Effector memory CD8-positive, alpha-beta T cell (primary cell): ENCODE results near the gene DCK.
A peak's percentile ranks its signal among the peaks of the same experiment; 100 is the strongest.
"Not testable (repeated sequence)": the region's sequence is repeated elsewhere in the genome, so short reads cannot be mapped to it uniquely, and the experiment has no call there.

Experiments used
- ATAC-seq: fragments of 150-1000 bp; cut with Tn5 transposase; replicated peaks from 2 replicates; pipeline ENCODE4 v1.10.0; 2021; ENCODE audit warnings: mild to moderate bottlenecking, moderate library complexity
- DNase-seq, 3 experiments: peaks; one replicate each; pipeline ENCODE4 v3.0.0; 2021
- H3K27ac Mint-ChIP-seq, 2 donors: one replicate each; pipeline ENCODE4 v1.8.0; 2022; ENCODE audit warnings: mild to moderate bottlenecking in 2 of 2, mixed read lengths in 2 of 2, moderate library complexity in 2 of 2
- H3K27me3 Mint-ChIP-seq, 2 donors: one replicate each; pipeline ENCODE4 v1.8.0; 2022; ENCODE audit warnings: mixed read lengths in 2 of 2
- H3K36me3 Mint-ChIP-seq: one replicate; pipeline ENCODE4 v1.8.0; 2022; ENCODE audit warnings: mild to moderate bottlenecking, moderate library complexity, mixed read lengths; ENCODE audit not compliant: insufficient read depth
- H3K4me1 Mint-ChIP-seq, 2 donors: one replicate each; pipeline ENCODE4 v1.8.0; 2022; ENCODE audit warnings: low read depth in 2 of 2, mixed read lengths in 2 of 2
- H3K4me3 Mint-ChIP-seq, 2 donors: one replicate each; pipeline ENCODE4 v1.8.0; 2022; ENCODE audit warnings: mild to moderate bottlenecking in 2 of 2, mixed read lengths in 2 of 2, moderate library complexity in 2 of 2
- H3K9me3 Mint-ChIP-seq, 2 donors: one replicate each; pipeline ENCODE4 v1.8.0; 2022; ENCODE audit warnings: mixed read lengths in 2 of 2

Gene DCK

GRCh38 chr4:70984589-70984988 is 8.9 kb upstream of the DCK start:
- H3K4me3 Mint-ChIP-seq: no peak overlapping the region
- H3K27ac Mint-ChIP-seq: no peak overlapping the region
- H3K27me3 Mint-ChIP-seq: no peaks in the 10 kb centered on the region
- ATAC-seq (peak; percentile 58), DNase-seq (no peak)
- H3K4me1 Mint-ChIP-seq: no peaks in the 10 kb centered on the region
- H3K36me3 Mint-ChIP-seq: no peaks in the 10 kb centered on the region
- H3K9me3 Mint-ChIP-seq: no peaks in the 10 kb centered on the region

DNA sequence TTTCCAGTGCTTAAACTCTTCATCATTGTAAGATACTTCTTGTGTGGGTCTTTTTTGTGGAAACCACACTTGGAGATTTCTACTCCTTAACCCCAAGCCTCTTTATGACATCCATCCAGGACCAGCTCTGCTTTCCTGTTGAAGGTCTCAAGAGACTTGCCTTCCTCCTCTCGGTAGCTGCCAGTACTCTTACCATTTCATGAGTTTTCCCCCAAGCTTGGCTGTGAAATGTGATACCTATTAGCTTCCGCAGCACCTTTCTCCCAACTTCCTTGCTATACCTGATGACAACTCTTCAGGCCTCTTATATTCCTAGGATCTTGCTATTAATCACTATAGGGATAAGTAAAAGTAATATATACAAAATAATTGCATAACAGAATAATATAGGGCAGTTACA is 1.9 kb upstream of the DCK start:
- Mint-ChIP-seq H3K4me1 (peaks cover 25 to 27% of the 10 kb centered on the region in 2 donors), H3K4me3 (no peak overlapping the region), H3K36me3 (peaks cover 13% of the 10 kb centered on the region), H3K27ac (peak overlapping the region in 1 of 2 donors; percentile 44), H3K9me3 (no peaks in the 10 kb centered on the region), H3K27me3 (no peaks in the 10 kb centered on the region)
- no peak for DNase-seq
- no peak for ATAC-seq

GRCh38 chr4:70992391-70992881 is 1.0 kb upstream of the DCK start:
- ATAC-seq (no peak), DNase-seq (no peak)
- Mint-ChIP-seq H3K9me3 (no peaks in the 10 kb centered on the region), H3K4me3 (peak overlapping the region; percentile 95 to 96), H3K27ac (peak overlapping the region; percentile 85 to 94), H3K27me3 (no peaks in the 10 kb centered on the region), H3K36me3 (peaks cover 13% of the 10 kb centered on the region), H3K4me1 (peaks cover 34 to 35% of the 10 kb centered on the region in 2 donors)

DNA sequence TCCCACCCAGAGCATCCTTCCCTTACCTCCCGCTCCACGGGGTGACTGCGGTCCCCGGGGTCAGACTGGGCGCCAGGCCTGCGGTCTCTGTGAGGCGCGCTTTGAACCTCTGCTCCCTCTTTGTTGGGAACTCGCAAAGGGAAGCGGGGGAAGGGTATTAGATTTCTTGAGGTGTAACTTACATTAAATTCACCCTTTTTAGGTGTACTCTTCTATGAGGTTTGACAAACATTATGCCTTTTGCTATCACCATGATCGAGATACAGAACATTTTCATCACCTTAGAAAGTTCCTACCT is 569 bp downstream of the DCK start:
- no peaks in the 10 kb centered on the region for H3K9me3 Mint-ChIP-seq
- peaks cover 39 to 48% of the 10 kb centered on the region in 2 donors for H3K4me1 Mint-ChIP-seq
- H3K36me3 Mint-ChIP-seq: peaks cover 20% of the 10 kb centered on the region
- H3K27ac Mint-ChIP-seq: peak overlapping the region; percentile 85 to 94
- H3K27me3 Mint-ChIP-seq: no peaks in the 10 kb centered on the region
- DNase-seq (no peak), ATAC-seq (no peak)
- H3K4me3 Mint-ChIP-seq: peak overlapping the region; percentile 95 to 96

- peak overlapping the region; percentile 85 to 94 for H3K27ac Mint-ChIP-seq
- ATAC-seq (no peak), DNase-seq (no peak)
- H3K4me3 Mint-ChIP-seq: peak overlapping the region; percentile 95 to 96
- H3K4me1 Mint-ChIP-seq: peaks cover 45 to 53% of the 10 kb centered on the region in 2 donors
- no peaks in the 10 kb centered on the region for H3K9me3 Mint-ChIP-seq
- H3K36me3 Mint-ChIP-seq: peaks cover 25% of the 10 kb centered on the region
- H3K27me3 Mint-ChIP-seq: no peaks in the 10 kb centered on the region
These were observed 1.1 kb downstream of the DCK start for GRCh38 chr4:70994387-70995099.

DNA sequence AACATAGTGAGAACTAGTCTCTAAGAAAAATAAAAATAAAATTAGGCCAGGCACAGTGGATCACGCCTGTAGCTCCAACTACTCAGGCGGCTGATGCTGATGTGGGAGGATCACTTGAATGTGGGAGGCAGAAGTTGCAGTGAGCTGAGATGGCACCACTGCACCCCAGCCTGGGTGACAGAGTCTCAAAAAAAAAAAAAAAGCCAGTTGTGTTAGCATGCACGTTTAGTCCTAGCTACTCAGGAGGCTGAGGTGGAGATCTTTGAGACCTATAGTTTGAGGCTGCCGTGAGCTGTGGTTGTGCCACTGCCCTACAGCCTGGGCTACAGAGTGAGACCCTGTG is 2.5 kb downstream of the DCK start:
- Mint-ChIP-seq H3K27me3 (no peaks in the 10 kb centered on the region), H3K4me1 (peaks cover 56 to 67% of the 10 kb centered on the region in 2 donors), H3K4me3 (peak overlapping the region; percentile 95 to 96), H3K27ac (peak overlapping the region; percentile 85 to 94), H3K9me3 (no peaks in the 10 kb centered on the region), H3K36me3 (peaks cover 34% of the 10 kb centered on the region)
- DNase-seq (no peak), ATAC-seq (peak; percentile 8)

- peaks cover 66 to 78% of the 10 kb centered on the region in 2 donors for H3K4me1 Mint-ChIP-seq
- no peaks in the 10 kb centered on the region for H3K27me3 Mint-ChIP-seq
- peak overlapping the region; percentile 85 to 94 for H3K27ac Mint-ChIP-seq
- ATAC-seq: no peak
- H3K4me3 Mint-ChIP-seq: peak overlapping the region; percentile 95 to 96
- no peak for DNase-seq
- no peaks in the 10 kb centered on the region for H3K9me3 Mint-ChIP-seq
- H3K36me3 Mint-ChIP-seq: peaks cover 36% of the 10 kb centered on the region
These were observed 3.6 kb downstream of the DCK start for GRCh38 chr4:70997036-70997435.

- ATAC-seq (no peak), DNase-seq (no peak)
- Mint-ChIP-seq H3K27me3 (no peaks in the 10 kb centered on the region), H3K4me3 (peak overlapping the region; percentile 95 to 96), H3K27ac (peak overlapping the region; percentile 85 to 94), H3K36me3 (peaks cover 36% of the 10 kb centered on the region), H3K9me3 (no peaks in the 10 kb centered on the region), H3K4me1 (peaks cover 71 to 82% of the 10 kb centered on the region in 2 donors)
These were observed 4.1 kb downstream of the DCK start for GRCh38 chr4:70997546-70997945.

DNA sequence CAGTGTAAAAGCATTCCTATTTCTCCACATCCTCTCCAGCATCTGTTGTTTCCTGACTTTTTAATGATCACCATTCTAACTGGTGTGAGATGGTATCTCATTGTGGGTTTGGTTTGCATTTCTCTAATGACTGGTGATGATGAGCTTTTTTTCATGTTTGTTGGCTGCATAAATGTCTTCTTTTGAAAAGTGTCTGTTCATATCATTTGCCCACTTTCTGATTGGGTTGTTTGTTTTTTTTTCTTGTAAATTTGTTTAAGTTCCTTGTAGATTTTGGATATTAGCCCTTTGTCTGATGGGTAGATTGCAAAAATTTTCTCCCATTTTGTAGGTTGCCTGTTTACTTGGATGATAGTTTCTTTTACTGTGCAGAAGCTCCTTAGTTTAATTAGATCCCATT is 6.2 kb downstream of the DCK start:
- Mint-ChIP-seq H3K4me3 (peak overlapping the region in 1 of 2 donors; percentile 23), H3K4me1 (peaks cover 85 to 96% of the 10 kb centered on the region in 2 donors), H3K36me3 (peaks cover 39% of the 10 kb centered on the region)
- not testable (repeated sequence) for H3K9me3 Mint-ChIP-seq, ATAC-seq, DNase-seq, H3K27ac Mint-ChIP-seq, H3K27me3 Mint-ChIP-seq

- ATAC-seq, DNase-seq, H3K27me3 Mint-ChIP-seq, H3K9me3 Mint-ChIP-seq: not testable (repeated sequence)
- Mint-ChIP-seq H3K36me3 (peaks cover 41% of the 10 kb centered on the region), H3K4me3 (peak overlapping the region in 1 of 2 donors; percentile 37), H3K4me1 (peaks cover 79 to 88% of the 10 kb centered on the region in 2 donors), H3K27ac (peak overlapping the region in 1 of 2 donors; percentile 80)
These were observed 7.9 kb downstream of the DCK start for GRCh38 chr4:71001363-71001762.

GRCh38 chr4:71004281-71004851 is 10.9 kb downstream of the DCK start:
- DNase-seq: peak; percentile 44 to 49 (median 45)
- peak; percentile 85 for ATAC-seq
- no peaks in the 10 kb centered on the region for H3K27me3 Mint-ChIP-seq
- H3K4me3 Mint-ChIP-seq: peak overlapping the region; percentile 37 to 69
- peaks cover 74 to 85% of the 10 kb centered on the region in 2 donors for H3K4me1 Mint-ChIP-seq
- H3K36me3 Mint-ChIP-seq: peaks cover 49% of the 10 kb centered on the region
- no peaks in the 10 kb centered on the region for H3K9me3 Mint-ChIP-seq
- H3K27ac Mint-ChIP-seq: peak overlapping the region; percentile 92 to 93

DNA sequence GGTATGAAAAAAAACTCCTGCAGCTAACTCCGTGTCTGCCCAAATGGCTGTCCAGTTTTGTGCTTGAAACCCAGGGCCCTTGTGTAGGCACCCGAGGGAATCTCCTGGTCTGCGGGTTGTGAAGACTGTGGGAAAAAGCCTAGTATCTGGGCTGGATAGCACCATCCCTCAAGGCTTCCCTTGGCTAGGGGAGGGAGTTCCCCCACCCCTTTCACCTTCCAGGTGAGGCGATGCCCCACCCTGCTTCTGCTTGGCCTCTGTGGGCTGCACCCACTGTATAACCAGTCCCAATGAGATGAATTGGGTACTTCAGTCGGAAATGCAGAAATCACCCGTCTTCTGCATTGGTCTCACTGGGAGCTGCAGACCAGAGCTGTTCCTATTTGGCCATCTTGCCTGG is 11.6 kb downstream of the DCK start:
- not testable (repeated sequence) for ATAC-seq, H3K9me3 Mint-ChIP-seq, DNase-seq, H3K27me3 Mint-ChIP-seq
- H3K4me1 Mint-ChIP-seq: peaks cover 75 to 85% of the 10 kb centered on the region in 2 donors
- H3K36me3 Mint-ChIP-seq: peaks cover 45% of the 10 kb centered on the region
- peak overlapping the region; percentile 37 to 69 for H3K4me3 Mint-ChIP-seq
- peak overlapping the region; percentile 92 to 93 for H3K27ac Mint-ChIP-seq

- Mint-ChIP-seq H3K27me3 (no peaks in the 10 kb centered on the region), H3K36me3 (peaks cover 36% of the 10 kb centered on the region)
These were observed 12.9 kb downstream of the DCK start for GRCh38 chr4:71006203-71006907.

More at GRCh38 chr4:71006203-71006907, 12.9 kb downstream of the DCK start:
- Mint-ChIP-seq H3K9me3 (no peaks in the 10 kb centered on the region), H3K4me3 (peak overlapping the region; percentile 60 to 76), H3K4me1 (peaks cover 63 to 74% of the 10 kb centered on the region in 2 donors), H3K27ac (peak overlapping the region; percentile 92 to 95)
- DNase-seq (no peak), ATAC-seq (peak; percentile 30)
